ENCODE data around the gene DNM3. TPM values are rescaled to one million over a fixed set of nuclear protein-coding genes. Genes with fewer than 3 reads are reported as not detected.

Gene DNM3
- total RNA-seq, 1 experiment from 2014 or later, result 2.7 TPM

DNA sequence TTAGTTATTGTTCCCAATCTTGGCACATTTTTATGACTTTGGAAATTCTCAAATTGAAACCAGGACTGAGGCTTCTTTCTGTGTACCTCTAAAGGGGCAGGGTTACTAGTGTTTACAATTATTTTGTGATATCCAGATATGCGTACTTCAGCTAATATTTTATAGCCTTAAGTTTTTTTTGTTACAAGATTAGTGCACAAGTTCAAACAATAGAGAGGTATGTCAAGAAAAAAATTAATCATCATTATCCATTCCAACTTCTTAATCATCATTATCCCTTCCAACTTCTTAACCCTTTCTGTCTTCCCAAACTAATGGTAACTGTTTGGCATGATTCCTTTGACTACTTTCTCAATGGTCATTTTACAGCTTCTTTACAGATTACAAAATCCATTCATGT lies 306.2 kb downstream of the DNM3 start:
- Mint-ChIP-seq H3K27ac (no peak overlapping the region), H3K4me3 (no peak overlapping the region), H3K9me3 (no peaks in the 10 kb centered on the region), H3K4me1 (peaks cover 22 to 28% of the 10 kb centered on the region in 2 experiments), H3K36me3 (ENCODE audit: insufficient read depth in 1 of 3, low read depth in 3 of 3) (no peaks in the 10 kb centered on the region), H3K27me3 (ENCODE audit: low read depth) (no peaks in the 10 kb centered on the region)
- no peak overlapping the region for H3K14ac ChIP-seq (ENCODE audit: insufficient read depth, low read length)
- H3T11ph ChIP-seq (ENCODE audit: low read length), result no peak overlapping the region
- H3K18ac ChIP-seq (ENCODE audit: insufficient read length, low read depth, low read length), result no peak overlapping the region
- H4K8ac ChIP-seq (replicated peaks; ENCODE audit: insufficient read length, low read depth, low read length), result no peak overlapping the region
- H2AK5ac ChIP-seq (ENCODE audit: insufficient read length, low read length), result no peak overlapping the region
- no peaks in the 10 kb centered on the region for H3K9me3 ChIP-seq (ENCODE audit: control insufficient read depth, low read depth, low read length)
- H2BK15ac ChIP-seq (ENCODE audit: low read depth, low read length), result no peak overlapping the region
- no peak overlapping the region for H3K4me2 ChIP-seq (ENCODE audit: insufficient read depth, insufficient read length, low read length)
- H4K20me1 ChIP-seq (ENCODE audit: control insufficient read depth, insufficient read depth, insufficient read length), result no peaks in the 10 kb centered on the region
- H2BK20ac ChIP-seq (ENCODE audit: low read depth, low read length, poor library complexity, severe bottlenecking), result no peak overlapping the region
- WGBS (ENCODE audit: extremely low coverage, insufficient read length, low lambda C conversion rate), result no CpG with 5 or more reads among the region's 1 CpG
- H2BK120ac ChIP-seq (ENCODE audit: low read depth, low read length, poor library complexity, severe bottlenecking), result no peak overlapping the region
- no peak overlapping the region for H2BK12ac ChIP-seq (ENCODE audit: insufficient read length, low read depth, low read length)
- no peak overlapping the region for H3K9ac ChIP-seq (ENCODE audit: extremely low read depth, insufficient read length, low read length)
- H2AFZ ChIP-seq (ENCODE audit: low read length), result no peak overlapping the region
- H2BK5ac ChIP-seq (ENCODE audit: insufficient read length, low read length), result no peak overlapping the region
- TF ChIP-seq, protein P1, sequence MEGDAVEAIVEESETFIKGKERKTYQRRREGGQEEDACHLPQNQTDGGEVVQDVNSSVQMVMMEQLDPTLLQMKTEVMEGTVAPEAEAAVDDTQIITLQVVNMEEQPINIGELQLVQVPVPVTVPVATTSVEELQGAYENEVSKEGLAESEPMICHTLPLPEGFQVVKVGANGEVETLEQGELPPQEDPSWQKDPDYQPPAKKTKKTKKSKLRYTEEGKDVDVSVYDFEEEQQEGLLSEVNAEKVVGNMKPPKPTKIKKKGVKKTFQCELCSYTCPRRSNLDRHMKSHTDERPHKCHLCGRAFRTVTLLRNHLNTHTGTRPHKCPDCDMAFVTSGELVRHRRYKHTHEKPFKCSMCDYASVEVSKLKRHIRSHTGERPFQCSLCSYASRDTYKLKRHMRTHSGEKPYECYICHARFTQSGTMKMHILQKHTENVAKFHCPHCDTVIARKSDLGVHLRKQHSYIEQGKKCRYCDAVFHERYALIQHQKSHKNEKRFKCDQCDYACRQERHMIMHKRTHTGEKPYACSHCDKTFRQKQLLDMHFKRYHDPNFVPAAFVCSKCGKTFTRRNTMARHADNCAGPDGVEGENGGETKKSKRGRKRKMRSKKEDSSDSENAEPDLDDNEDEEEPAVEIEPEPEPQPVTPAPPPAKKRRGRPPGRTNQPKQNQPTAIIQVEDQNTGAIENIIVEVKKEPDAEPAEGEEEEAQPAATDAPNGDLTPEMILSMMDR (conservative IDR thresholded peaks at IDR 0.05), result no peak
- no peaks in the 10 kb centered on the region for H3K4me1 ChIP-seq (ENCODE audit: insufficient read depth, low read length)
- no peak overlapping the region for H3K27ac ChIP-seq (ENCODE audit: insufficient read length, low read depth, low read length)
- no peak overlapping the region for H3K56ac ChIP-seq (ENCODE audit: insufficient read length, low read depth, low read length)
- no peak overlapping the region for H4K91ac ChIP-seq (ENCODE audit: insufficient read length, low read depth, low read length)
- no peak for DNase-seq
- H3K23me2 ChIP-seq (ENCODE audit: insufficient read length, low read depth, low read length, poor library complexity, severe bottlenecking), result no peaks in the 10 kb centered on the region
- H3K27me3 ChIP-seq (ENCODE audit: insufficient read depth, low read length), result no peaks in the 10 kb centered on the region
- H4K5ac ChIP-seq (ENCODE audit: insufficient read length, low read depth, low read length), result no peak overlapping the region
- H3K4ac ChIP-seq (ENCODE audit: low read depth, low read length), result no peak overlapping the region
- H3K79me1 ChIP-seq (ENCODE audit: insufficient read depth, low read depth, low read length, poor library complexity, severe bottlenecking), result no peaks in the 10 kb centered on the region
- no peaks in the 10 kb centered on the region for H3K79me2 ChIP-seq (ENCODE audit: insufficient read depth, low read length)
- no peak overlapping the region for H3K23ac ChIP-seq (ENCODE audit: insufficient read length, low read depth, low read length)
